IMR-90 (cell line): ENCODE results near the gene CFAP90. TPM values are rescaled to one million over a fixed set of nuclear protein-coding genes. Genes with fewer than 3 reads are reported as not detected.

ENCODE experiments used
- ATAC-seq: fragments of 200-7000 bp; cut with Tn5 transposase; 2 replicates; pipeline ENCODE4 v1.9.1; 2020; ENCODE audit warnings: low read depth, mild to moderate bottlenecking, moderate library complexity
- BruUV-seq: library from RNA; stranded (reverse); fragments of 400-500 nt; replicated peaks from 2 replicates; lab custom pipeline; 2021; lab: Mats Ljungman, UMichigan
- CTCF ChIA-PET: fragments of 300-600 bp; formaldehyde crosslinking; extraction: SDS; loops from one replicate; lab custom pipeline; 2021; ENCODE audit warnings: antibody characterized with exemption; lab: Yijun Ruan, JAX
- POLR2A ChIA-PET: fragments of 300-600 bp; sonication (Branson Sonifier 250); formaldehyde crosslinking; loops from one replicate; lab custom pipeline; 2022; ENCODE audit warnings: antibody characterized with exemption; ENCODE audit not compliant: unreplicated experiment; lab: Charles Lee
- DNase-seq: peaks from one replicate; pipeline ENCODE4 v3.0.0; 2013
- H2AFZ ChIP-seq: replicated peaks from 2 replicates; pipeline ENCODE3; 2013; ENCODE audit warnings: low read length, mild to moderate bottlenecking; ENCODE audit not compliant: poor library complexity
- H2AK5ac ChIP-seq: 2 replicates; pipeline ENCODE4 v1.6.1; 2013; ENCODE audit warnings: low read depth, low read length, inconsistent platforms
- H2AK9ac ChIP-seq: replicated peaks from 2 replicates; pipeline ENCODE3; 2013; ENCODE audit warnings: mild to moderate bottlenecking, low read depth, low read length, moderate library complexity; ENCODE audit not compliant: poor library complexity
- H2BK120ac ChIP-seq: 2 replicates; pipeline ENCODE4 v1.6.1; 2013; ENCODE audit warnings: low read depth, low read length, inconsistent platforms
- H2BK15ac ChIP-seq: 3 replicates; pipeline ENCODE4 v1.6.1; 2013; ENCODE audit warnings: low read depth, low read length, inconsistent platforms
- H2BK20ac ChIP-seq: 2 replicates; pipeline ENCODE4 v1.6.1; 2013; ENCODE audit warnings: low read depth, mild to moderate bottlenecking, inconsistent platforms, low read length, moderate library complexity
- H2BK5ac ChIP-seq: 2 replicates; pipeline ENCODE4 v1.6.1; 2013; ENCODE audit warnings: mild to moderate bottlenecking, low read depth, low read length, inconsistent platforms; ENCODE audit not compliant: poor library complexity, severe bottlenecking
- H3K14ac ChIP-seq: replicated peaks from 2 replicates; pipeline ENCODE4 v1.6.1; 2013; ENCODE audit warnings: low read depth, low read length, inconsistent platforms
- H3K18ac ChIP-seq: 2 replicates; pipeline ENCODE4 v1.6.1; 2013; ENCODE audit warnings: low read depth, low read length, control low read depth
- H3K23ac ChIP-seq: 2 replicates; pipeline ENCODE4 v1.6.1; 2013; ENCODE audit warnings: low read depth, low read length, inconsistent platforms
- H3K27ac ChIP-seq: 2 replicates; pipeline ENCODE4 v1.5.1; 2013; ENCODE audit warnings: mild to moderate bottlenecking, control low read depth, low read length; ENCODE audit not compliant: insufficient read depth
- H3K27me3 ChIP-seq: 2 replicates; pipeline ENCODE4 v1.6.1; 2013; ENCODE audit warnings: low read length; ENCODE audit not compliant: control insufficient read depth, insufficient read depth
- H3K36me3 ChIP-seq: 2 replicates; pipeline ENCODE4 v1.6.1; 2013; ENCODE audit warnings: low read length, mixed read lengths; ENCODE audit not compliant: control insufficient read depth, insufficient read depth
- H3K4ac ChIP-seq: 2 replicates; pipeline ENCODE4 v1.6.1; 2013; ENCODE audit warnings: low read depth, low read length, inconsistent platforms
- H3K4me1 ChIP-seq: 2 replicates; pipeline ENCODE4 v1.6.1; 2013; ENCODE audit warnings: low read length, mixed read lengths; ENCODE audit not compliant: control insufficient read depth, insufficient read depth
- H3K4me2 ChIP-seq: 2 replicates; pipeline ENCODE4 v1.6.1; 2013; ENCODE audit warnings: low read depth, mild to moderate bottlenecking, control low read depth, low read length, moderate library complexity
- H3K4me3 ChIP-seq: 2 replicates; pipeline ENCODE4 v1.5.1; 2013; ENCODE audit warnings: low read depth, mild to moderate bottlenecking, control low read depth, low read length, moderate library complexity; ENCODE audit not compliant: insufficient read depth
- H3K56ac ChIP-seq: 2 replicates; pipeline ENCODE4 v1.6.1; 2013; ENCODE audit warnings: low read length, inconsistent platforms; ENCODE audit not compliant: insufficient read depth; ENCODE audit errors: extremely low read depth
- H3K79me1 ChIP-seq, 2 experiments: 2 replicates each; pipeline ENCODE4 v1.6.1; 2013; ENCODE audit warnings: low read length in 2 of 2, inconsistent platforms in 1 of 2, low read depth in 1 of 2
- H3K9ac ChIP-seq: 2 replicates; pipeline ENCODE4 v1.6.1; 2013; ENCODE audit warnings: low read depth, low read length, control low read depth
- H3K9me1 ChIP-seq: 2 replicates; pipeline ENCODE4 v1.6.1; 2013; ENCODE audit warnings: low read length, inconsistent platforms; ENCODE audit not compliant: insufficient read depth
- H3K9me3 ChIP-seq: 2 replicates; pipeline ENCODE4 v1.6.1; 2013; ENCODE audit warnings: low read length; ENCODE audit not compliant: control insufficient read depth, insufficient read depth
- H4K20me1 ChIP-seq: 2 replicates; pipeline ENCODE4 v1.6.1; 2013; ENCODE audit warnings: low read length, inconsistent platforms; ENCODE audit not compliant: insufficient read depth
- H4K5ac ChIP-seq: 2 replicates; pipeline ENCODE4 v1.6.1; 2013; ENCODE audit warnings: mild to moderate bottlenecking, low read depth, low read length, control low read depth
- H4K8ac ChIP-seq, 2 experiments: 2 replicates each; pipeline ENCODE4 v1.6.1; 2013; ENCODE audit warnings: low read depth in 2 of 2, low read length in 2 of 2, control low read depth in 1 of 2, inconsistent platforms in 1 of 2
- H4K91ac ChIP-seq: 2 replicates; pipeline ENCODE4 v1.6.1; 2013; ENCODE audit warnings: low read depth, low read length, inconsistent platforms; ENCODE audit not compliant: insufficient read depth
- CEBPB ChIP-seq: IDR thresholded peaks from 2 replicates; pipeline ENCODE4 v1.6.1; 2012; ENCODE audit warnings: low read depth, low read length, improper control_type of control experiment
- MAZ ChIP-seq: IDR thresholded peaks from 2 replicates; pipeline ENCODE4 v1.6.1; 2012; ENCODE audit warnings: low read depth, mild to moderate bottlenecking, low read length, improper control_type of control experiment, moderate library complexity, borderline replicate concordance
- NFE2L2 ChIP-seq: fragments of 150-350 bp; IDR thresholded peaks from 2 replicates; pipeline ENCODE4 v1.6.1; 2016; ENCODE audit warnings: low read depth, mild to moderate bottlenecking, low read length
- WGBS, 2 experiments: methylation state at CpG; one replicate each; pipeline versions ENCODE4 v1.1.5 to v1.1.7; 2013; ENCODE audit warnings: missing lambda C conversion rate in 2 of 2; ENCODE audit not compliant: insufficient read length in 1 of 2; ENCODE audit errors: extremely low coverage in 2 of 2; 5-methylcytosine and 5-hydroxymethylcytosine counted together
- dilution Hi-C: fragments of 300-500 bp; cut with HindIII; formaldehyde crosslinking; loops from one replicate; pipeline ENCODE4 v1.14.3; 2018; ENCODE audit warnings: low sequenced_read_pairs; ENCODE audit not compliant: unreplicated experiment
- in situ Hi-C: fragments of 300-500 bp; cut with MboI; formaldehyde crosslinking; loops from 3 replicates; pipeline ENCODE4 v1.14.3; 2019; ENCODE audit warnings: low sequenced_read_pairs, inconsistent platforms, mixed read lengths
- intact Hi-C: fragments of 100-400 bp; cut with micrococcal nuclease; formaldehyde crosslinking; loops from 2 replicates; pipeline ENCODE4 v1.10.0; 2022
- polyA plus RNA-seq, 3 experiments: library from polyadenylated mRNA; depleted of rRNA; stranded (reverse); fragments of >200 nt; gene quantifications; 2 replicates each; pipeline ENCODE4 v1.2.3, GENCODE V29; 2012; ENCODE audit warnings: low replicate concordance in 1 of 3
- total RNA-seq: library from RNA; depleted of rRNA; stranded (reverse); fragments of >200 nt; gene quantifications from 2 replicates; pipeline ENCODE4 v1.2.3, GENCODE V29; 2012
- TF ChIP-seq, protein P1 (sequence below): fragments of 150-350 bp; IDR thresholded peaks from 2 replicates; pipeline ENCODE4 v1.6.1; 2017; ENCODE audit warnings: mild to moderate bottlenecking, antibody characterized with exemption, low read length, low read depth

CFAP90 gene
- total and polyA plus RNA-seq, 2 of the 4 experiments (the other 2 are of a cell fraction): 0.09 TPM; not detected in 1

DNA sequence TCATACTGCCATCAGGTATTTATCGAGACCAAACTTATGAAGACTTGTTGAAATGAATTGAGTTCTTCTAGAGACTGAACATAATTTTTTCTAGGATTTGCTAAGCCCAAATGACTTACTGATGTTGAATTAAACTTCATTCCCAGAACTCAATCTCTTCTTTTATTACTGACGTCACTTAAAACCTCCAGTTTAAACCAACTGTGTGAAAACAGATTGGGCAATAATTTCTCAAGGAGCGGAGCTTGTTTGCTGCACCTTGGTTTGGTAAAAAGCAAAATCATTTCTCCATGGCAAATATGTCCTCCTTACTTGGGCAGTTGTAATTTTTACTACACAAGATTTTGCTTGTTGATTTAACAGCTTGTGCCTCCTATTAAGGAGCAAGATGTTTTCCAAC, 37.4 kb downstream of the CFAP90 start:
- no peak overlapping the region for H4K8ac ChIP-seq
- no peak overlapping the region for H3K27ac ChIP-seq
- no peak overlapping the region for H2BK20ac ChIP-seq
- H2AFZ ChIP-seq: no peak overlapping the region
- no peaks in the 10 kb centered on the region for H3K27me3 ChIP-seq
- H3K79me1 ChIP-seq: no peaks in the 10 kb centered on the region
- ATAC-seq (no peak), DNase-seq (no peak)
- POLR2A ChIA-PET: no interaction called here
- no peak overlapping the region for H3K56ac ChIP-seq
- no peaks in the 10 kb centered on the region for H3K9me3 ChIP-seq
- no peaks in the 10 kb centered on the region for H3K4me1 ChIP-seq
- H2AK9ac ChIP-seq: no peak overlapping the region
- no peak overlapping the region for H3K4ac ChIP-seq
- H3K9ac ChIP-seq: no peak overlapping the region
- WGBS, 2 experiments: no CpG with 5 or more reads among the region's 3 CpGs
- in situ Hi-C loops (no loop called here), intact Hi-C loops (no loop called here), dilution Hi-C loops (no loop called here)
- H2AK5ac ChIP-seq: no peak overlapping the region
- H3K9me1 ChIP-seq: no peaks in the 10 kb centered on the region
- no peaks in the 10 kb centered on the region for H4K20me1 ChIP-seq
- no TSS peak for BruUV-seq
- no peak overlapping the region for H3K23ac ChIP-seq
- no peak overlapping the region for H4K91ac ChIP-seq
- no peaks in the 10 kb centered on the region for H3K36me3 ChIP-seq
- no peak overlapping the region for H2BK120ac ChIP-seq
- H2BK5ac ChIP-seq: no peak overlapping the region
- H3K14ac ChIP-seq: no peak overlapping the region
- H3K4me2 ChIP-seq: no peak overlapping the region
- H4K5ac ChIP-seq: no peak overlapping the region
- H3K18ac ChIP-seq: no peak overlapping the region
- CTCF ChIA-PET: interaction anchor here (0.6 kb wide), 1 partner anchor 1729 kb away, joined by 6 read pairs; no protein-coding TSS in a partner anchor
- TF ChIP-seq CEBPB: no peak
- no peak for TF ChIP-seq MAZ
- TF ChIP-seq, protein P1, sequence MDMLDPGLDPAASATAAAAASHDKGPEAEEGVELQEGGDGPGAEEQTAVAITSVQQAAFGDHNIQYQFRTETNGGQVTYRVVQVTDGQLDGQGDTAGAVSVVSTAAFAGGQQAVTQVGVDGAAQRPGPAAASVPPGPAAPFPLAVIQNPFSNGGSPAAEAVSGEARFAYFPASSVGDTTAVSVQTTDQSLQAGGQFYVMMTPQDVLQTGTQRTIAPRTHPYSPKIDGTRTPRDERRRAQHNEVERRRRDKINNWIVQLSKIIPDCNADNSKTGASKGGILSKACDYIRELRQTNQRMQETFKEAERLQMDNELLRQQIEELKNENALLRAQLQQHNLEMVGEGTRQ: no peak
- TF ChIP-seq NFE2L2: no peak
- no peak overlapping the region for H2BK15ac ChIP-seq
- no peak overlapping the region for H3K4me3 ChIP-seq
